GM20000 (cell line): ENCODE results near the gene S100PBP.

Experiments
- DNase-seq: peaks from one replicate; pipeline ENCODE4 v3.0.0; 2012; ENCODE audit warnings: low spot score
- CTCF ChIP-seq: IDR thresholded peaks from 2 replicates; pipeline ENCODE4 v1.5.1; 2012; ENCODE audit warnings: mild to moderate bottlenecking, control low read depth; ENCODE audit errors: extremely low read depth, missing control alignments

The S100PBP gene

GRCh38 chr1:32881291-32881690 is 63.8 kb downstream of the S100PBP start:
- TF ChIP-seq CTCF = no peak
- DNase-seq = no peak

GRCh38 chr1:32881871-32882850 is 64.7 kb downstream of the S100PBP start:
- no peak for DNase-seq
- TF ChIP-seq CTCF = no peak

- DNase-seq = no peak
- no peak for TF ChIP-seq CTCF
These were observed 66.0 kb downstream of the S100PBP start for GRCh38 chr1:32883338-32884031.

GRCh38 chr1:32884032-32884372 is 66.5 kb downstream of the S100PBP start:
- no peak for TF ChIP-seq CTCF
- no peak for DNase-seq

- no peak for DNase-seq
These were observed 67.3 kb downstream of the S100PBP start for GRCh38 chr1:32884726-32885125.

GRCh38 chr1:32885676-32886003 is 68.2 kb downstream of the S100PBP start:
- TF ChIP-seq CTCF = no peak
- no peak for DNase-seq

More at GRCh38 chr1:32884726-32885125, 67.3 kb downstream of the S100PBP start:
- TF ChIP-seq CTCF = no peak

GRCh38 chr1:32886004-32886827 is 68.8 kb downstream of the S100PBP start, which contains the start of gene HPCA:
HPCA (plus strand) TSS chr1:32886491; CDS start chr1:32888899, 2,408 bp downstream.
- TF ChIP-seq CTCF = peak; percentile 35
- peak; percentile 75 for DNase-seq
